ENCODE results near the gene BLOC1S6.

Gene BLOC1S6, protein sequence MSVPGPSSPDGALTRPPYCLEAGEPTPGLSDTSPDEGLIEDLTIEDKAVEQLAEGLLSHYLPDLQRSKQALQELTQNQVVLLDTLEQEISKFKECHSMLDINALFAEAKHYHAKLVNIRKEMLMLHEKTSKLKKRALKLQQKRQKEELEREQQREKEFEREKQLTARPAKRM
- 48.0 to 138 (median 99.3) reads per million in 9 experiments for total RNA-seq

DNA sequence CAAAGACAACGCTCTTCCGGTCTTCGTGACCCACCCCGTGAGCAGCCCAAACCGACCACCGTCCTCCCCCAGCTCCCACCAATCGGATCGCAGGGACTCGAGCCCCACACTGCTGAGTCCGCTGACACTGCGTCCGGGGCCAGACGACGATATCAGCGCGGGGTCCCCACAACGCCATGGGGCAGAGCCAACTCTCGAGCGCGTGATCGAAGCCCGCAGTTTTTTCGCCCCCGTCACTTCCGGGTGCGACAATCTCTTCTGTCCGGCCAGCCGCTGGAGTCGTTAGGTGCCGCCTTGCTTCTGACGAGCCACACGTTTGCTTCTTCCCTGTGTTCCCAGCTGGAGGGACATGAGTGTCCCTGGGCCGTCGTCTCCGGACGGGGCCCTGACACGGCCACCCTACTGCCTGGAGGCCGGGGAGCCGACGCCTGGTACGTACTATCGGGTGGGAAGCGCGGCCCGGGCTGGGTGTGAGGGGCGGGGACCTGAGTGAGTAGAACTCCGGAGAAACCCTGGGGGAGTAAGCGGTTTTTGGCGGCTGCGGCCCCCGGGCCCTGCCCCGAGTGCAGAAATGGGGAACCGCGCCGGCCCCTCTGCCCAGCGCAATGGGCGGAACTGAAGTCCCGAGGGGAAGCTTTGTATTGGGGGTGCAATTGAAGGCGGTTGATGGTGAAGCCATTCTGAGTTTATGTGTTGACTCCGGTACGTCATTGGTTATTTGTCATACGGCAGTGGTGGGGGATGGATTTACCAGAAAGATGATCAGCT is at the start of gene BLOC1S6:
Gene BLOC1S6, plus strand, starts transcription at position 285 of the 768 bp plus-strand sequence. Its CDS starts 65 bp downstream, at position 350.
- H3K4me3 Mint-ChIP-seq = peak within 1 kb of the TSS; percentile 96
- peaks cover 21% of the 10 kb centered on the region for H3K36me3 Mint-ChIP-seq (ENCODE audit: insufficient read depth)
- H3K27me3 Mint-ChIP-seq = peaks cover 6 to 11% of the 10 kb centered on the region in 2 donors
- H3K27ac Mint-ChIP-seq = peak within 1 kb of the TSS; percentile 99 to 100
- H3K4me1 Mint-ChIP-seq (ENCODE audit: low read depth in 2 of 2) = peaks cover 23 to 28% of the 10 kb centered on the region in 2 donors
- H3K9me3 Mint-ChIP-seq = no peaks in the 10 kb centered on the region
- DNase-seq (peak; percentile 87 to 95 (median 89)), ATAC-seq (replicated peaks) (peak; percentile 89)

DNA sequence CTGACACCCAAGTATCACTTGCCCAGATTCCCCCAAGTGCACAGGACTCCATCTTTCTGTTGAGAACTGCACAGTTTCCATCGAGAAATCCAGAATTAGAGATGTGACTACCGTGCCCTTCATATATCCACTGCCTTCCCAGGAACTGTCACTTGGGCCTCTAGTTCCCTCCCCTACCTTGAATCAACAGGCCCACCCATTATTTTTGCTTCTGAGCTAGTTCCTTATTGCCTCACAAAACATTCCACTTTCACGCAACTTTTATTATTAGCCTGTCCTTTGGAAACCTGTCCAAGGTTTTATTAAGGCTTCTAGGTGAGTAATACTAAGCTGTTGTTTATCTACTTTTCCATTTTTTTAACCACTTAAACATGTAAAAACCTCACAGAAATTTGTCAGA is 47.5 kb upstream of the BLOC1S6 start:
- no peak for ATAC-seq (replicated peaks)

DNA sequence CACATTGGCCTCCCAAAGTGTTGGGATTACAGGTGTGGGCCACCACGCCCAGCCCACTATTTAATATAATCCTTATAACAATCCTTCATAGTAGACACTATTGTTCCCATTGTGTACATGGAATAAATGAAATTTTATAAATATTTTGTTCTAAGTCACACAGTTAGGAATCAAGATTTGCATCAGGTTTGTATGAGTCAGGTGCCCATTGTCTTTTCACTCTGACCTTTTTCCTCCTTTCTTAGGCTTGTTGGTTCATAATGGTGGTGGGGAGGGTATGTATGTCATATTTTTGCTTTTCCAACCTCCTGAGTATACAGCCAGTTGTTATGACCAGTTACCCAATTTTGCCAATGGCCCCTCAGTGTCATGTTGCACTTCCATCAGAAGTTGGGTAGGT is 46.6 kb upstream of the BLOC1S6 start:
- no peaks in the 10 kb centered on the region for H3K27me3 Mint-ChIP-seq
- H3K27ac Mint-ChIP-seq = no peak overlapping the region
- no peaks in the 10 kb centered on the region for H3K4me1 Mint-ChIP-seq (ENCODE audit: low read depth in 2 of 2)
- H3K36me3 Mint-ChIP-seq (ENCODE audit: insufficient read depth) = no peaks in the 10 kb centered on the region
- H3K9me3 Mint-ChIP-seq = no peaks in the 10 kb centered on the region
- no peak for DNase-seq
- no peak overlapping the region for H3K4me3 Mint-ChIP-seq
- ATAC-seq (replicated peaks) = no peak

More for the DNA sequence above, 47.5 kb upstream of the BLOC1S6 start:
- Mint-ChIP-seq H3K27ac (no peak overlapping the region), H3K4me3 (no peak overlapping the region), H3K4me1 (ENCODE audit: low read depth in 2 of 2) (no peaks in the 10 kb centered on the region), H3K9me3 (no peaks in the 10 kb centered on the region), H3K36me3 (ENCODE audit: insufficient read depth) (no peaks in the 10 kb centered on the region), H3K27me3 (no peaks in the 10 kb centered on the region)
- DNase-seq = no peak

DNA sequence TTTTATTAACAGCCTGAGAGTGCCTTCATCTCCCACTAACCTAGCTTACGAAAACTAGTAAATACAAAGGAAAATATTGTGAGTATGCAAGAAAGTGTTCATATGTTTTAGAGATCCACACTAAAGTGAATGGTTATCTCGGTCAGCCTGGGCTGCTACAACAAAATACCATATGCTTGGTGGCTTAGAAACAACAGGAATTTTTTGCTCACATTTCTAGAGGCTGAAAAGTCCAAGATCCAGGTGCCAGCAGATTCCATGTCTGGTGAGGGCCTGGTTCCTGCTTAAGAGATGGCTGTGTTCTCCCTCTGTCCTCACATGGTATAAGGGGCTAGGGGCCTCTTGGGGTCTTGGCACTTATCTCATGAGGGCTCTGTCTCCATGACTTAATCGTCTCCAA is 44.1 kb upstream of the BLOC1S6 start:
- H3K9me3 Mint-ChIP-seq = no peaks in the 10 kb centered on the region
- H3K27me3 Mint-ChIP-seq = peaks cover 17 to 19% of the 10 kb centered on the region in 2 donors
- H3K4me1 Mint-ChIP-seq (ENCODE audit: low read depth in 2 of 2) = no peaks in the 10 kb centered on the region
- DNase-seq (no peak), ATAC-seq (replicated peaks) (no peak)
- no peak overlapping the region for H3K4me3 Mint-ChIP-seq
- no peak overlapping the region for H3K27ac Mint-ChIP-seq
- H3K36me3 Mint-ChIP-seq (ENCODE audit: insufficient read depth) = no peaks in the 10 kb centered on the region

DNA sequence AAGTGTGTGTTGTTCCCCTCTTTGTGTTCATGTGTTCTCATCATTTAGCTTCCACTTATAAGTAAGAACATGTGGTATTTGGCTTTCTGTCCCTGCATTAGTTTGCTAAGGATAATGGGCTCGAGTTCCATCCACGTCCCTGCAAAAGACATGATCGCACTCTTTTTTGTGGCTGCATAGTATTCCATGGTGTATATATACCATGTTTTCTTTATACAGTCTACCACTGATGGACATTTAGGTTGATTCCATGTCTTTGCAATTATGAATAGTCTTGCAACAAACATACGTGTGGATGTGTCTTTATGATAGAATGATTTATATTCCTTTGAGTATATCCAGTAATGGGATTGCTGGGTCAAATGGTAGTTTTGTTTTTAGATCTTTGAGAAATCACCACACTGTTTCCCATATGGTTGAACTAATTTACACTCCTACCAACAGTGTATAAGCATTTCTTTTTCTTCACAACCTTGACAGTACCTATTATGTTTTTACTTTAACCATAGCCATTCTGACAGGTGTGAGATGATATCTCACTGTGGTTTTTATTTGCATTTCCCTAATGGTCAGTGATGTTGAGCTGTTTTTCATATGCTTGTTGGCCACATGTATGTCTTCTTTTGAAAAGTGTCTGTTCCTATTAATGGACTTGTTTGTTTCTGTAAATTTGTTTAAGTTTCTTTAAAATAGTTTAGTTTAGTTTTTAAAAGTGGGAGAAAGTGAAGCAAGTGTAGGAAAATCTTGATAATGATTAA is 42.7 kb upstream of the BLOC1S6 start:
- no peaks in the 10 kb centered on the region for H3K4me1 Mint-ChIP-seq (ENCODE audit: low read depth in 2 of 2)
- H3K36me3 Mint-ChIP-seq (ENCODE audit: insufficient read depth) = no peaks in the 10 kb centered on the region
- H3K27me3 Mint-ChIP-seq = peaks cover 30 to 31% of the 10 kb centered on the region in 2 donors
- H3K9me3 Mint-ChIP-seq = no peaks in the 10 kb centered on the region
- H3K27ac Mint-ChIP-seq = no peak overlapping the region
- DNase-seq = no peak
- H3K4me3 Mint-ChIP-seq = no peak overlapping the region
- ATAC-seq (replicated peaks) = no peak

DNA sequence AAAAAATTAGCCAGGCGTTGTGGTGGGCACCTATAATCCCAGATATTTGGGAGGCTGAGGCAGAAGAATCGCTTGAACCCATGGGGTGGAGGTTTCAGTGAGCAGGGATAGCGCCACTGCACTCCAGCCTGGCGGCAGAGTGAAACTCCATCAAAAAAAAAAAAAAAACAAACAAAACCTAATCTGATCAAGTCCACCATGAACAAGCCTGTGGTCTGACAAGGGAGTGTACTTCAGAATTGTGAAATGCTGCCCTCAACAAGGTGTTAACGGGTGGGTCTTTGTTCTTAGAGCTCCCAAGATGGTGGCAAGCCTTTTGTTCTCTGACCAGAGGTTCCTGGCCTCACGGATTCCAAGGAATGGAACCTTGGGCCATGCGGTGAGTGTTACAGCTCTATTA is 40.4 kb upstream of the BLOC1S6 start:
- no peak for ATAC-seq (replicated peaks)
- Mint-ChIP-seq H3K27ac (no peak overlapping the region), H3K36me3 (ENCODE audit: insufficient read depth) (no peaks in the 10 kb centered on the region), H3K27me3 (peaks cover 41 to 44% of the 10 kb centered on the region in 2 donors), H3K4me1 (ENCODE audit: low read depth in 2 of 2) (no peaks in the 10 kb centered on the region), H3K4me3 (no peak overlapping the region), H3K9me3 (no peaks in the 10 kb centered on the region)
- no peak for DNase-seq

DNA sequence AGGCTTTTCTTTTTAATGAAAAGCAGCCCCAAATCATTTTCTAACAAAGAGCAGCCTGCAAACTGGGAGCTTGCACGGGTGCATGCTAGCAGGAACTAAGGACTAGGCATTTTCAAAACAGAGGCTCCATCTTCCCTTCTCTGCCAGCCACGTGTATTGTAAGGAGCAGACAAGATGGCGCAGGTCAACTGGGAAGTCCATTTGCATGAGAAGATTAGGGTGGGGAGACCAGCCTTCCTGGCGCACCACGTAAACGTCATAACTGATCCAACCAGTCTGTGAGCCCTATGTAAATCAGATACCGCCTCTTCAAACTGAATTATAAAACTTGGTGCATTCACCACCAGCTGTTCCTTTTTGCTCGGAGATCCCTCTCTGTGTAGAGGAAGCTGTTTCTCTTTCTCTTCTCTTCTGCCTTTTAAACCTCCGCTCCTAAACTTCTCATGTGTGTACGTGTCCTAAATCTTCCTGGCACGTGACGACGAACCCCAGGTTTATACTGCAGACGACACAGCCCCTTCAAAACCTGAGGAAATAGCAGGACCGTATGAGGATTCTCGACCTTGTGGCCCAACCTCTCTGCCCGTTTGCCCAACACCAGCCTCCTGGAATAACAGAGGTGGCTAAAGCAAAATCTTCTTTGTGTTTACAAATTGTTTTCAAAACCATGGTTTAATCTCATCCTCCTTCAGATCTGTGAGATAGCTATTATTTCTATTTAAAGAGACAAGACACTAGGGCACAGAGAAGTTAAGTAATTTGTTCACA is 38.2 kb upstream of the BLOC1S6 start:
- no peak overlapping the region for H3K4me3 Mint-ChIP-seq
- DNase-seq = no peak
- H3K4me1 Mint-ChIP-seq (ENCODE audit: low read depth in 2 of 2) = no peaks in the 10 kb centered on the region
- no peaks in the 10 kb centered on the region for H3K36me3 Mint-ChIP-seq (ENCODE audit: insufficient read depth)
- no peak overlapping the region for H3K27ac Mint-ChIP-seq
- peaks cover 47 to 56% of the 10 kb centered on the region in 2 donors for H3K27me3 Mint-ChIP-seq
- ATAC-seq (replicated peaks) = no peak
- no peaks in the 10 kb centered on the region for H3K9me3 Mint-ChIP-seq

DNA sequence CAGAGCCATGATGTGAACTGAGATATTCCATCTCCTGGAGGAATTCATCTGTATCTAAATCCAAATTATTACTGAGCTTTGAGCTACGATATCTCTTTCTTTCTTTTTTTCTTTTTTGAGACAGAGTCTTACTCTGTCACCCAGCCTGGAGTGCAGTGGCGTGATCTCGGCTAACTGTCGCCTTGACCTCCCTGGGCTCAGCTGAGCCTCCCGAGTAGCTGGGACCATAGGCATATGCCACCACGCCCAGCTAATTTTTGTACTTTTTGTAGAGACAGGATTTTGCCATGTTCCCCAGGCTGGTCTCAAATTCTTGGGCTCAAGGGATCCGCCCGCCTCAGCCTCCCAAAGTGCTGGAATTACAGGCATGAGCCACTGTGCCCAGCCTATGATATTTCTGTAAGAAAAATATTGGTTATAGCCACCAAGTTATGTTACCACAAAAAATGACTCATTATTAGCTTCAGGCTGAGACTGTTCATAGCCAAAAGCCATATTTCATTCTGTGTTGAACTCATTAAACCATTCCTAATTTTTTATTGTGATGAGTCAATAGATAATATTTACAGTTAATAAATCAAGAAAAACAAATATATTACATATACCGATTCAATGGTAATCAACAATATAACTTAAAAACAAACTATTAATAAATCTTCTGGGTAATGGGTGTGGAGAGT is 37.5 kb upstream of the BLOC1S6 start:
- Mint-ChIP-seq H3K4me1 (ENCODE audit: low read depth in 2 of 2) (no peaks in the 10 kb centered on the region), H3K36me3 (ENCODE audit: insufficient read depth) (no peaks in the 10 kb centered on the region), H3K27ac (no peak overlapping the region), H3K27me3 (peaks cover 53 to 62% of the 10 kb centered on the region in 2 donors), H3K9me3 (no peaks in the 10 kb centered on the region), H3K4me3 (no peak overlapping the region)
- ATAC-seq (replicated peaks) (no peak), DNase-seq (no peak)

DNA sequence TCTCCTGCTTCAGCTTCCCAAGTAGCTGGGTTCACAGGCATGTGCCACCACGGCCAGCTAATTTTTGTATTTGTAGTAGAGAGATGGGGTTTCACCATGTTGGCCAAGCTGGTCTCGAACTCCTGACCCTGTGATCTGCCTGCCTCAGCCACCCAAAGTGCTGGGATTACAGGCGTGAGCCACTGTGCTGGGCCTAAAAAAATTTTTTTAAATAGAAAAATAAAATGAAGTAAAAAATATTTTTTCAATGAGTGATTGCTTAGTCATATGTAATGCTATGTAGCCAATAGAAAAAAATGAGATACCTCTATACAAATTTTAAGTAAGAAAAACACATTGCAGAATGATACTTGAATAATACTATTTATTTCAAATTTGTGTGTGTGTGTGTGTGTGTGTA is 36.7 kb upstream of the BLOC1S6 start:
- no peak for DNase-seq
- H3K4me3 Mint-ChIP-seq = no peak overlapping the region
- no peak for ATAC-seq (replicated peaks)
- no peak overlapping the region for H3K27ac Mint-ChIP-seq
- H3K27me3 Mint-ChIP-seq = peaks cover 58 to 69% of the 10 kb centered on the region in 2 donors
- no peaks in the 10 kb centered on the region for H3K4me1 Mint-ChIP-seq (ENCODE audit: low read depth in 2 of 2)
- H3K9me3 Mint-ChIP-seq = no peaks in the 10 kb centered on the region
- H3K36me3 Mint-ChIP-seq (ENCODE audit: insufficient read depth) = no peaks in the 10 kb centered on the region

DNA sequence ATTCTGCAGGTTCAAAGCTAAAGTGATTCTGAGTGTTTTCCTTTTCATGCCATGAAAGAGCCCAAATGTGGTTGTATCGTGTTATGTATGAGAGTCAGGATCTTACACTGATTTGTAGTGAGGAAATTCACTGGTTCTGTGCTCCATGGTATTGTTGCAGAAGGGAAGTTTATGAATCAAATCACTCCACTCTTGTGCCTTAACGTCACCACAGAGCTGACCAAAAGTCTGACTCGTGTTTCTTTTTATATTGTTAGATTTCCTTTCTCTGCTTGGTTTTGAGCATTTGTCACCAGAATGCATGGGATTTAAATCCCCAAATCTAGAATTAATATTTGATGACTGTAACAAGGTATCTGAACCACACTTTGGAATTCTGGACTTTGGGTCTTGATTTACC is 35.5 kb upstream of the BLOC1S6 start:
- Mint-ChIP-seq H3K4me1 (ENCODE audit: low read depth in 2 of 2) (no peaks in the 10 kb centered on the region), H3K27ac (no peak overlapping the region), H3K9me3 (no peaks in the 10 kb centered on the region), H3K36me3 (ENCODE audit: insufficient read depth) (no peaks in the 10 kb centered on the region), H3K4me3 (no peak overlapping the region), H3K27me3 (peaks cover 60 to 73% of the 10 kb centered on the region in 2 donors)
- ATAC-seq (replicated peaks) (no peak), DNase-seq (no peak)

DNA sequence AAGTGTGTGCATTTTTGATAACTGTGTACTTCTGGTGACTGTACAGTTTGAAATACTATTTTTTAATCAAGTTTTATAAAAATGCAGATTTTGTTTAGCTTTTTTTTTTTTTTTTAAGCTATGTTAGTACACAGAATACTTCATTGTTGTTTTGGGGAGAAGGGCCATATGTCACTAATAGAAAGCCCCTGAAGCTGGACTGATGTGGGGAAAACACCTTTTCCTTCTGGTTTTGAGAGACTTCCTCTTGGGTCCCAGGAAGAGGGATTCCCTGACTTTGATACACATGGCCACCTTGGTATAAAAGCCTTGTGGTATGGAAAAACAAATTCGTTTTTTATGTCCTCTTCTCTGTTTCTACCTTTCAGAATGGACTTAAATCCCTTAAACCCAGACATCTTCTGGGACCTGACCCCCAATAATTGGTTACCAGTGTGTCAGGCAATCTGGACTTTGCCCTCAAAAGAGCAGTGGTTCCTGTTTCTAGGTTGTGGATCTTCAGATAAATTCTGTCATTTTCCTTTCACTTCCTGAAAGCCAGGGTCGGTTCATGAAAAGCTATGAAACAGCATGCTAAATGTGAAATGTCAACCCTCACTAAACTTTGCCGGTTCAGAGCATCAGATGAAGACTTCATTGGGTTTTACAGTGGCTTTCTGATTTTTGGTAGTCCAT is 31.1 kb upstream of the BLOC1S6 start:
- no peak overlapping the region for H3K4me3 Mint-ChIP-seq
- DNase-seq (no peak), ATAC-seq (replicated peaks) (no peak)
- H3K36me3 Mint-ChIP-seq (ENCODE audit: insufficient read depth) = no peaks in the 10 kb centered on the region
- H3K27ac Mint-ChIP-seq = no peak overlapping the region
- H3K4me1 Mint-ChIP-seq (ENCODE audit: low read depth in 2 of 2) = no peaks in the 10 kb centered on the region
- H3K9me3 Mint-ChIP-seq = no peaks in the 10 kb centered on the region
- peaks cover 45 to 71% of the 10 kb centered on the region in 2 donors for H3K27me3 Mint-ChIP-seq

DNA sequence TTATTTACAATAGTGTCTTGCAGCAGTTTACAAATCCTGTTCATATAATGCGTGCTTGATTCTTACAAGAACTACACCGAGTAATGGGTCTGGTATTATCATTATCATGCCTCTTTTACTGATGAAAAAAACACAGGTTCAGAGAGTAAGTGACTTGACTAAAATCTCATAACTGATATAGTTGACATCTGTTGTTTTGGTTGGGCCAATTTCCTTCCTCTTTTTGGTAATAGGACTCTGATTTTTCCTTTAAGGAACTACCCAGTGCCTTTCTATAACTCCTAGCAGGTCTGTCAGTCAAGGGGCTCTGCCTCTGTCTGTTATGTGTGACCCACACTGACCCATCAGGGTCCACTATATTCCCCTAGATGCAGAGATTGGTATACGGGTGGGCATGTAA is 14.6 kb upstream of the BLOC1S6 start:
- DNase-seq (no peak), ATAC-seq (replicated peaks) (no peak)
- Mint-ChIP-seq H3K9me3 (no peaks in the 10 kb centered on the region), H3K4me1 (ENCODE audit: low read depth in 2 of 2) (no peaks in the 10 kb centered on the region), H3K36me3 (ENCODE audit: insufficient read depth) (peaks cover 3% of the 10 kb centered on the region), H3K27me3 (peaks cover 32 to 65% of the 10 kb centered on the region in 2 donors), H3K4me3 (no peak overlapping the region), H3K27ac (peak overlapping the region in 1 of 2 donors; percentile 49)
